GM12892 (cell line): ENCODE results near the gene ZRANB3.
"Not testable (repeated sequence)": the region's sequence is repeated elsewhere in the genome, so short reads cannot be mapped to it uniquely, and the experiment has no call there.

Source experiments
- DNase-seq: peaks from one replicate; pipeline ENCODE4 v3.0.0; 2011; ENCODE audit not compliant: insufficient read length
- FAIRE-seq: peaks from 2 replicates; lab custom pipeline; 2011; peaks lifted over from hg19 to GRCh38; lab: Jason Lieb, UNC
- POLR2A ChIP-seq: IDR thresholded peaks from 2 replicates; pipeline ENCODE4 v1.6.1; 2011; ENCODE audit warnings: low read depth, low read length, control low read depth
- POLR2AphosphoS5 ChIP-seq: IDR thresholded peaks from 2 replicates; pipeline ENCODE4 v1.6.1; 2011; ENCODE audit warnings: low read depth, low read length, control low read depth
- TAF1 ChIP-seq: IDR thresholded peaks from 2 replicates; pipeline ENCODE4 v1.6.1; 2011; ENCODE audit warnings: low read depth, mild to moderate bottlenecking, control low read depth, low read length, borderline replicate concordance

Gene ZRANB3

GRCh38 chr2:135311962-135312361 lies 219.1 kb downstream of the ZRANB3 start:
- FAIRE-seq: no peak
- DNase-seq: no peak
- TF ChIP-seq POLR2A (no peak), POLR2AphosphoS5 (no peak)

GRCh38 chr2:135311268-135311667 lies 219.8 kb downstream of the ZRANB3 start:
- FAIRE-seq (no peak), DNase-seq (no peak)
- no peak for TF ChIP-seq POLR2AphosphoS5

DNA sequence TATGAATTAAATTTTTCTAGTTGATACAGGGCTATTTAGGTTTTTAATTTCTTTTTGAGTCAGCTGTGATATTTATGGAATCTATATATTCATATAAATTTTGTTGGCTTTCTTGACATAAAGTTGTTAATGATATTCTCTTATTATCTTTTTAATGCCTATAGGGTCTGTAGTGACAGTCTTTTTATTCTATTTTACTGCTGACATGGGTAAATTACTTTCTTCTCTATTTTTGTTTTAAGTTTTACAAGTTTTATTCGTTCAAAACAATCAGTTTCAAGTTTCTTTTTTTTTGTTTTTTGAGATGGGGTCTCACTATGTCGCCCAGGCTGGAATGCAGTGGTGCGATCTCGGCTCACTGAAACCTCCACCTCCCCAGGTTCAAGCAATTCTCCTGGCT lies 226.3 kb downstream of the ZRANB3 start:
- no peak for FAIRE-seq
- no peak for DNase-seq
- TF ChIP-seq TAF1 (no peak), POLR2A (no peak), POLR2AphosphoS5 (no peak)

DNA sequence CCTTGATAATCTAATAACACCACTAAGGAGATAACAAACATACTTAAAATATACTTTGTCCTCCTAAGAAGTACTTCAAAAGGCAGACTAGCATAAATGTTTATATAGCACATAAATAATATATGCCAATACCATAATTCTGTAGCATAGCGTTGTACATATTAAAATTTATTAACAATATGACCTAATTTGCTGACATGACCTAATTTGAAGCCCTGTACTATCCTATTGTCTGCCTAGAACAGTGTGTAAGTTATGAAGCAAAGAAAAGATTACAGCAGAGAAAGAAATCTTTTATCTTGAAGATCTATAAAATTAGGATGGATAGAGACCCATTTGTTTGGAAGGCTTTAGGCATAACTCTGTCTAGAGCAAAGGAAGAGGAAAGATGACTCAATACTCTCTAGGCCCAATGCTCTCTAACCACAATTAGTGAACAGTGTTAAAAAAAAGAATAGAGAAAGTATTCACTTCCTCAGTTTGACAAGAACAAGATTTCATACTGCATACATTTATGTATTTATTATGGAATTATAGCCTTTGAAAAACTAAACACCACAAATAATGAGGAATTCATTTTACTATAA lies 231.3 kb downstream of the ZRANB3 start:
- FAIRE-seq (no peak), DNase-seq (no peak)
- no peak for TF ChIP-seq TAF1
- no peak for TF ChIP-seq POLR2A
- TF ChIP-seq POLR2AphosphoS5: no peak

DNA sequence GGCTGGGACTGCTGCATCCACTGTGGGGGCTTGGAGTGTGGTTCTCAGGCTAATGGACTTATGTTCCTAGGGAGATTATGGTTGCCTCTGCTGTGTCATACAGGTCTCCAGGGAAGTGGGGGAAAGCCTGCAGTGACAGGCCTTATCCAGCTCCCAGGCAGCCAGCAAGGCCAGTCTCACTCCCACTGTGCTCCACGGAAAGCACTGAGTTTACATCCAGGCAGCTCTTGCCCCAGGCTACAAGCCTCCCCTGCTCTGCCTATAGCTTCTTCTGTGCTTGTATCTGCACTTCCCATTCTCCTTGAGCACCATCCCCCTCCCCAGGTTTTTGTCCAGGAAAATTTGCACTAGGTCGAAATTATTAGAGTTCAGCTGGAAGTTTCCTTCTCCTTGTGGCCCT lies 231.9 kb downstream of the ZRANB3 start:
- FAIRE-seq (no peak), DNase-seq (no peak)
- TF ChIP-seq POLR2A: no peak
- no peak for TF ChIP-seq TAF1
- no peak for TF ChIP-seq POLR2AphosphoS5

- FAIRE-seq, DNase-seq: not testable (repeated sequence)
Measured at GRCh38 chr2:135287121-135287520, 243.9 kb downstream of the ZRANB3 start.

- no peak for TF ChIP-seq POLR2AphosphoS5
- TF ChIP-seq POLR2A: no peak
- FAIRE-seq (no peak), DNase-seq (no peak)
Measured at GRCh38 chr2:135285391-135285790, 245.6 kb downstream of the ZRANB3 start.

DNA sequence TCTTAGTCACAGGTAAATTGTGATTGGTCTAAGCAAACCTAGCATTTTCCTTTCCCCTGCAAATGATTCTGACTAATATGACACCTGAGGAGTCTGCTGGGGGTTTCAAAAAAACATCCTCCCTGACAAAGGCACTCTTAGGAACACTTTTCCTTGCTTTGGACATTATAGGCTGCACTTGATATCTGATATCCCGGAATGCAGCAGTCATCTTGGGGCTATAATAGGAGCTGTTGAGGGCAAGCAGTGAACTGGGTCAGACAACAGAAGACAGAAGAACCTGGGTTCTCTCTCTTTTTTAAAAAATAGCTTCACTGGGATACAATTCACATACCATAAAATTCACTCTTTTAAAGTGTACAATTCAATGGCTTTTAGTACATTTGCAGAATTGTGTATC lies 249.6 kb downstream of the ZRANB3 start:
- FAIRE-seq: no peak
- no peak for TF ChIP-seq POLR2A
- TF ChIP-seq POLR2AphosphoS5: no peak
- TF ChIP-seq TAF1: no peak
- no peak for DNase-seq

DNA sequence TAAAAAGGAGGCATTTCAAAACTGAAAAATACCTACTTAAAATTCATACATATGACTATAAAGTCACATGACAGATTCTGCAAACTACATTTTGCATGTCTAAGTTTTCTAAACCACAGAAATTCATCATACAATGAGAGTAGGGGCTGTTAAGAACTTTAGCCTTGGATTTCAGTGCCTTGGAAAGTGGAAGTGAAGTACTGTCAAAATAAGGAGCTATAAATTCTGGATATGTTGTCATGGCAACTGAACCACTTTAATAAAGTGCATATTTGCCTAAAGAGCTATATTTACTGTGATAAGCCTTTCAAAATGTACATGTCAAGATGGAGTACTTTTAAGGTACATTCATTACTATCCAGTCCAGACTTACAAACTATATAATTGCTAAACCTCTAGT lies 251.8 kb downstream of the ZRANB3 start:
- FAIRE-seq (no peak), DNase-seq (no peak)
- TF ChIP-seq POLR2AphosphoS5: no peak
- TF ChIP-seq POLR2A: no peak
- no peak for TF ChIP-seq TAF1

GRCh38 chr2:135276525-135276924 lies 254.5 kb downstream of the ZRANB3 start:
- TF ChIP-seq POLR2A (no peak), POLR2AphosphoS5 (no peak), TAF1 (no peak)
- DNase-seq: no peak
- FAIRE-seq: no peak

DNA sequence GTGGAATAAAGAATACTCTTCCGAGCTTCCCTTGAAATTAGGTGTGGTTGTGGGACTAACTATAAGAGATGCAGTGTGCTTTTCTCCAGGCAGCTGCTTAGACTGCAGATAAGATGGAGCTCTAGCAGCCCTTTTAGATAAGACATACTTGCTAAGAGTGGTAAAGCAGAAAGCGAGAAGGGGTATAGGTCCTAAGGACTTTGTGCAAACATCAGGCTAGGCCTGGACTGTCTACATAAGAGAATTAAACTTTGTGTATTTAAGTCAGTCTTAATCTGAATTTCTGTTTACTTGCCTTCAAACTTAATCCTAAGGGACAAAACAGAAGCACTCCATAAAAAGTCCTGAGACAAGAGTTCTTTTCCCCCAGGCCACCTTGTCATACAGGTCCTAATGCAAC lies 260.0 kb downstream of the ZRANB3 start:
- TF ChIP-seq POLR2AphosphoS5 (no peak), POLR2A (no peak), TAF1 (no peak)
- FAIRE-seq (no peak), DNase-seq (no peak)

DNA sequence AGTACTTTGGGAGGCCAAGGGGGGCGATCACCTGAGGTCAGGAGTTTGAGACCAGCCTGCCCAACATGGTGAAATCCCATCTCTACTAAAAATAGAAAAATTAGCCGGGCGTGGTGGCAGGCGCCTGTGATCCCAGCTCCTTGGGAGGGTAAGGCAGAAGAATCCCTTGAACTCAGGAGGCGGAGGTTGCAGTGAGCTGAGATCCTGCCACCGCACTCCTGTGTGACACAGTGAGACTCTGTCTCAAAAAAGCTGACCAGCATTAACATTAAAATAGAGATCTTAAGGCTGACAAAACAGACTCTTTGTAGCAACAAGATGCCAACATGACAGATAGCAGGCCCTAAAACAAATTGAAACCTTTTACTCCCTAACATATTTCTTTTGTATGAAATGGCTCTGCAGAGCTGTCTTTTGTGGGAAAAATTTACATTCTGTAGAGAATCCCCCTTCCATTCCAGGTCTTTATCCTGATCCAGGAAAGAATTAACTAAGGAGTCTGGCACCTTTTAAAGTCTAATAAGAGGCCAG lies 265.0 kb downstream of the ZRANB3 start:
- DNase-seq: no peak
- FAIRE-seq: no peak
- TF ChIP-seq POLR2A (no peak), TAF1 (no peak)

DNA sequence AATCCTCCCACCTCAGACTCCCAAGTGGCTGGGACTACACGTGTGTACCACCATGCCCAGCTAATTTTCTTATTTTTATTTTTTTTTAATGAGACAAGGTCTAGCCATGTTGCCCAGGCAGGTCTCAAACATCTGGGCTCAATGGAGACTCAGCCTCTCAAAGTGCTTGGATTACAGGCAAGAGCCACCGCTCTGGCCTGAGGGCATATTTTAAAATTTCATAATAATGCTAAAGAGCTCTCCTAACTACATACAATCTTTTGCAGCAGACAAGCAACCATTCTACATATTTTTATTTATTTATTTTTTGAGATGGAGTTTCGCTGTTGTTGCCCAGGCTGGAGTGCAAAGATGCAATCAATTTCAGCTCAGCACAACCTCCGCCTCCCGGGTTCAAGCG lies 271.9 kb downstream of the ZRANB3 start:
- TF ChIP-seq TAF1: no peak
- TF ChIP-seq POLR2AphosphoS5: no peak
- TF ChIP-seq POLR2A: no peak
- no peak for FAIRE-seq

DNA sequence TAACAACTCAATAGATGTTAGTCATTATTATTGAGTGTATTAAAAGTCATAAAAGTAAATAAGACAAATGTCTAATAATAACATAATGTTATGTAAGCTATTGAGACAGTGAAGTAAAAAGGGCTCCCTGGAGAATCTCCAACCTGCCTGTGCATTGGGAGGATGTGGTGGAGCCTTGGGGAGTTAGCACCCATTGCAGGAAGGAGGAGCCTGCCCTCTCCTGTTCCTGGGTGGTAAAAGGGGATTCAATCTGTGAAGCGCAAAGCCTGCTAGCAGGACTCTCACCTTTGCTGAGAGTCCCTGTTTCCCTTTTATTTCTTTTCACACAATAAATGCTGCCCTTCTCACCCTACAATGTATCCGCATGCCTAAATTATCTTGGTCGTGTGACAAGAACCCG lies 272.8 kb downstream of the ZRANB3 start:
- no peak for TF ChIP-seq POLR2A
- no peak for TF ChIP-seq POLR2AphosphoS5
- no peak for TF ChIP-seq TAF1
- DNase-seq (no peak), FAIRE-seq (no peak)

More for the DNA sequence above, 271.9 kb downstream of the ZRANB3 start:
- no peak for DNase-seq
